ENCODE data around the gene MORC2.

MORC2 gene

GRCh38 chr22:30877662-30878515, 90.7 kb downstream of the MORC2 start:
- CTCF ChIA-PET: interaction anchor here (0.6 to 1.1 kb wide), 3 partner anchors 49 to 1561 kb away, joined by 3 to 4 read pairs (median 3); no protein-coding TSS in a partner anchor
- TF ChIP-seq L3MBTL2 (conservative IDR thresholded peaks at IDR 0.05) (no peak), ZNF384 (IDR thresholded peaks at IDR 0.05) (no peak), FOXK2 (IDR thresholded peaks at IDR 0.05) (no peak), FOXA1 (IDR thresholded peaks at IDR 0.05) (no peak), TARDBP (IDR thresholded peaks at IDR 0.05) (no peak), ARNT (IDR thresholded peaks at IDR 0.05) (no peak), FOXM1 (IDR thresholded peaks at IDR 0.05; ENCODE audit: borderline replicate concordance) (no peak), BHLHE40 (IDR thresholded peaks at IDR 0.05; ENCODE audit: borderline replicate concordance) (no peak), HDGF (IDR thresholded peaks at IDR 0.05; ENCODE audit: borderline replicate concordance) (no peak)
- no peak for DNase-seq (ENCODE audit: extremely low spot score)
- POLR2A ChIA-PET: no interaction called here

GRCh38 chr22:30876915-30877553, 91.5 kb downstream of the MORC2 start:
- ChIA-PET POLR2A (no interaction called here), CTCF (interaction anchor here (0.7 kb wide), 1 partner anchor 48 kb away, joined by 3 read pairs; no protein-coding TSS in a partner anchor)
- no peak for DNase-seq (ENCODE audit: extremely low spot score)
- TF ChIP-seq ELF4 (IDR thresholded peaks at IDR 0.05): no peak
- TF ChIP-seq BHLHE40 (IDR thresholded peaks at IDR 0.05; ENCODE audit: borderline replicate concordance): no peak
- no peak for TF ChIP-seq HDGF (IDR thresholded peaks at IDR 0.05; ENCODE audit: borderline replicate concordance)
- TF ChIP-seq SP1 (IDR thresholded peaks at IDR 0.05): no peak
- TF ChIP-seq PKNOX1 (IDR thresholded peaks at IDR 0.05): no peak
- TF ChIP-seq FOXA1 (IDR thresholded peaks at IDR 0.05): no peak
- TF ChIP-seq CTBP1 (IDR thresholded peaks at IDR 0.05; ENCODE audit: borderline replicate concordance): no peak
- TF ChIP-seq LEF1 (IDR thresholded peaks at IDR 0.05; ENCODE audit: borderline replicate concordance): no peak
- TF ChIP-seq SUZ12 (IDR thresholded peaks at IDR 0.05): no peak
- TF ChIP-seq NFRKB (IDR thresholded peaks at IDR 0.05): no peak
- no peak for TF ChIP-seq ZNF384 (IDR thresholded peaks at IDR 0.05)
- TF ChIP-seq ARNT (IDR thresholded peaks at IDR 0.05): no peak
- no peak for TF ChIP-seq FOXK2 (IDR thresholded peaks at IDR 0.05)
- TF ChIP-seq FOXM1 (IDR thresholded peaks at IDR 0.05; ENCODE audit: borderline replicate concordance): no peak
- TF ChIP-seq L3MBTL2 (conservative IDR thresholded peaks at IDR 0.05): no peak
- TF ChIP-seq TARDBP (IDR thresholded peaks at IDR 0.05): no peak

- no peak for DNase-seq (ENCODE audit: extremely low spot score)
- CTCF ChIA-PET: no interaction called here
- POLR2A ChIA-PET: no interaction called here
- TF ChIP-seq NFRKB (IDR thresholded peaks at IDR 0.05): no peak
- no peak for TF ChIP-seq SUZ12 (IDR thresholded peaks at IDR 0.05)
- no peak for TF ChIP-seq LEF1 (IDR thresholded peaks at IDR 0.05; ENCODE audit: borderline replicate concordance)
- no peak for TF ChIP-seq PKNOX1 (IDR thresholded peaks at IDR 0.05)
- TF ChIP-seq ZNF384 (IDR thresholded peaks at IDR 0.05): no peak
- TF ChIP-seq FOXA1 (IDR thresholded peaks at IDR 0.05): no peak
Observed at GRCh38 chr22:30876221-30876751, 92.3 kb downstream of the MORC2 start.

- TF ChIP-seq SUZ12 (IDR thresholded peaks at IDR 0.05): no peak
- no peak for TF ChIP-seq ZNF384 (IDR thresholded peaks at IDR 0.05)
- no peak for TF ChIP-seq FOXM1 (IDR thresholded peaks at IDR 0.05; ENCODE audit: borderline replicate concordance)
- no peak for TF ChIP-seq BHLHE40 (IDR thresholded peaks at IDR 0.05; ENCODE audit: borderline replicate concordance)
- no peak for TF ChIP-seq CTBP1 (IDR thresholded peaks at IDR 0.05; ENCODE audit: borderline replicate concordance)
- no peak for TF ChIP-seq LEF1 (IDR thresholded peaks at IDR 0.05; ENCODE audit: borderline replicate concordance)
- TF ChIP-seq L3MBTL2 (conservative IDR thresholded peaks at IDR 0.05): no peak
- no peak for TF ChIP-seq SP1 (IDR thresholded peaks at IDR 0.05)
- TF ChIP-seq PKNOX1 (IDR thresholded peaks at IDR 0.05): no peak
- TF ChIP-seq ELF4 (IDR thresholded peaks at IDR 0.05): no peak
- no peak for TF ChIP-seq FOXK2 (IDR thresholded peaks at IDR 0.05)
- no peak for TF ChIP-seq TARDBP (IDR thresholded peaks at IDR 0.05)
- TF ChIP-seq HDGF (IDR thresholded peaks at IDR 0.05; ENCODE audit: borderline replicate concordance): no peak
- no peak for TF ChIP-seq NFRKB (IDR thresholded peaks at IDR 0.05)
- no peak for TF ChIP-seq ARNT (IDR thresholded peaks at IDR 0.05)
- TF ChIP-seq FOXA1 (IDR thresholded peaks at IDR 0.05): no peak
- no peak for DNase-seq (ENCODE audit: extremely low spot score)
- CTCF ChIA-PET: no interaction called here
- POLR2A ChIA-PET: no interaction called here
Observed at GRCh38 chr22:30875481-30876215, 92.9 kb downstream of the MORC2 start.

Data from HEK293T (cell line).